Muscle layer of colon (tissue), 2 donors: ENCODE data around the gene PLEKHG1.

Experiments
- H3K27ac ChIP-seq: one replicate; pipeline ENCODE4 v1.7.0; 2013; ENCODE audit warnings: low read depth, mild to moderate bottlenecking, low read length, moderate library complexity
- H3K27me3 ChIP-seq, 2 donors: one replicate each; pipeline ENCODE4 v1.7.0; 2013; ENCODE audit warnings: low read length in 2 of 2, mild to moderate bottlenecking in 2 of 2; ENCODE audit not compliant: insufficient read depth in 2 of 2, control insufficient read depth in 1 of 2
- H3K36me3 ChIP-seq: one replicate; pipeline ENCODE4 v1.7.0; 2013; ENCODE audit warnings: mild to moderate bottlenecking, low read length; ENCODE audit not compliant: insufficient read depth
- H3K4me1 ChIP-seq: one replicate; pipeline ENCODE4 v1.7.0; 2013; ENCODE audit warnings: mild to moderate bottlenecking, low read length; ENCODE audit not compliant: insufficient read depth
- H3K4me3 ChIP-seq, 2 donors: one replicate each; pipeline ENCODE4 v1.7.0; 2013; ENCODE audit warnings: low read length in 2 of 2, low read depth in 1 of 2, mild to moderate bottlenecking in 1 of 2, moderate library complexity in 1 of 2
- H3K9ac ChIP-seq: one replicate; pipeline ENCODE4 v1.7.0; 2013; ENCODE audit warnings: low read length
- H3K9me3 ChIP-seq: one replicate; pipeline ENCODE4 v1.7.0; 2013; ENCODE audit warnings: mild to moderate bottlenecking, low read length
- donor health status: abdominal sarcoma.
- donor health status: Adenocarcinoma of cecum.

The PLEKHG1 gene

DNA sequence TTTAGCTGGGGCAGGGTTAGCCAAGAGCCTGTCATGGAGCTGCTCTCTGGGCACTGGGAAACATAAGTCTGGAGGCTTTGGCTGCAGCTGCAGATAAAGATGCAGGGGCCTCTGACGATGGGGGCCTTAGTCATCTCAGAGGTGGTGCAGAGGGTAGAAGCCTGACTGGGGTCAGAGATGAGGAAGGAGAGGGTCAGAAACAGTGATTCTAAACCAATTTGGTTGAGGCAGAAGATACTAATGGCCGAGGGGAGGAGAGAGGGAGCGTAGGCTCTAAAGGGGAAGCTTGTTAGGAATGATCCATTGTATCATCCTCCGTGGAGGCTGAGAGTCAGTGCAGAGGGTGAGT is 33.8 kb downstream of the PLEKHG1 start:
- H3K9ac ChIP-seq, result no peak overlapping the region
- no peaks in the 10 kb centered on the region for H3K27me3 ChIP-seq
- no peaks in the 10 kb centered on the region for H3K36me3 ChIP-seq
- H3K4me1 ChIP-seq, result no peaks in the 10 kb centered on the region
- H3K9me3 ChIP-seq, result no peaks in the 10 kb centered on the region
- no peak overlapping the region for H3K27ac ChIP-seq
- no peak overlapping the region for H3K4me3 ChIP-seq

DNA sequence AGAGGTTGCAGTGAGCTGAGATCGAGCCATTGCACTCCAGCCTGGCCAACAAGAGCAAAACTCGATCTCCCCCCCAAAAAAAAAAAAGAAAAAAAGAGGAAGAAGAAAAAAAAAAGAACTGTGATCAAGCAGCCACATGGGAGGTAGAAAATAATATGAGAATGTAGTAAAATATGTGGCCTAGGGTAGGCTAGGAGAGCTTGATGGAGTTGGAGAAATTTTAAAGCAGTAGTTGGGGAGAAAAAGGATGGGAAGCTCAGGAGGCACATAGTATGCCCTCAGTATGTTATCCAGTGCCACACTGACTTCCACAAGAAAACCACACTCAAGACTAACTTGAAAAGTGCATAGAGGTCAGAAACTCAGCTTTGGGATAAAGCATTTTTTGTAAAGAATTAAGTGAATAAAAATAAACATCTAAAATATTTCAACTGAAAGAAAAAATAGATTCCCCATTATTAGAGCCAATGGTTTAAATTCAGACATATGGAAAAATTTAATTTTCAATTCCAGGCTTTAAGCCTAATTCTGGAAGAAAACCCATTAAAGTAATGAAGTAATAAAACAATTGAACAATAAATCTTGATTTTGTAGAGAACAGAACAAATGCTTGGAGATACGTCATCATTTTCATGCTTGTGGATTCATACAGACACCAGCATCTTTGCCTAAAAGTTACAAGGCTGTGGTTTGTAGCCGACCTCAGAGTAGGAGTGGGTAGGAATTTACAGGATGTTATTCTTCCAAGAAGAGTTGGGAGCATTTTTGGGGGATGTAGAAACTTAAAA is 34.7 kb downstream of the PLEKHG1 start:
- H3K27ac ChIP-seq, result no peak overlapping the region

DNA sequence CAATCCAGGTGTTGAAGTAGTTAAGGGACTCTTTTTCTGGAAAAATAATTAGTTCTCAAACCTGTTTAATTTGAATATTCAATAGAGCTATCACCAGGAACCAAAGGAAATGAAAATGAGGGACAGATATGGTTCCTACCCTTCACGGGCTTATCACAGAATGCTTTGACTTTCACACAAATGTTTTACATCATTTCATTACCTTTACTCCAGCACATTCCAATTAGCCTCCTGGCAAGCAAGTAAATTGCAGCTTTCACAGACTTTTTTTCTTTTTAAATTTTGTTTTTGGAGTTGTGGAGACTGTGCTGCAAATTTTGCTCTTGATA is 35.2 kb downstream of the PLEKHG1 start:
- H3K9me3 ChIP-seq, result no peaks in the 10 kb centered on the region
- no peaks in the 10 kb centered on the region for H3K4me1 ChIP-seq
- H3K27me3 ChIP-seq, result no peaks in the 10 kb centered on the region
- no peak overlapping the region for H3K9ac ChIP-seq
- no peaks in the 10 kb centered on the region for H3K36me3 ChIP-seq
- H3K27ac ChIP-seq, result no peak overlapping the region
- H3K4me3 ChIP-seq, result no peak overlapping the region

More for the DNA sequence above, 34.7 kb downstream of the PLEKHG1 start:
- H3K4me1 ChIP-seq, result no peaks in the 10 kb centered on the region
- no peaks in the 10 kb centered on the region for H3K27me3 ChIP-seq
- H3K9ac ChIP-seq, result no peak overlapping the region
- H3K9me3 ChIP-seq, result no peaks in the 10 kb centered on the region
- H3K36me3 ChIP-seq, result no peaks in the 10 kb centered on the region
- no peak overlapping the region for H3K4me3 ChIP-seq

DNA sequence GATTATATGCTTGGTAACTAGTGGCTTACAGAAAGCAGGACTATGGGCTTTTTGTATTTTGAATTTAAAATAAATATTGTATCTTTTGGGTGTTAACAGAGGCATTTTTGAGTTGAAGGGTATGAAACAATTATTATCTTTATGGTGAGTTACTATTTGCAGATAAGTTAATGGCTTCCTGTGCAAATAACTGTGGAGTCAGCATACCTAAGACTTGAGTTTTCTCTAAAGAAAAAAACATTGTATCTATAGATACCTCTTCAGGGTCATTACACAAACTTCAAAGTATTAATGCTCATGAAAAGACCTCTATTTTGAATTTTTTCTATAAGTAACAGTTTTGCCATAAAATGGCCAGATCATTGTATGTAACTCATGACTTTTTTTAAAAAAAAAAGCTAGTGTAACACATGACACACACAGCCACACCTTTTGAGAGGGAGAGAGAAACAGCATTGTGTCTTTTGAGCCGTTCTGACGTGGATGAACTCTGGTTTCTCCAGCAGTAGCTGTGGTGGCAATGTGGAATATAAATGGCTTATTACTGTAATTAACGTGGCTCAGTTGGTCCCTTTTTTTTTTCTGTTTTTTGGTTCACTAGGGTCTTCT is 36.3 kb downstream of the PLEKHG1 start:
- no peaks in the 10 kb centered on the region for H3K4me1 ChIP-seq
- no peaks in the 10 kb centered on the region for H3K36me3 ChIP-seq
- H3K4me3 ChIP-seq, result no peak overlapping the region
- no peak overlapping the region for H3K27ac ChIP-seq
- no peaks in the 10 kb centered on the region for H3K9me3 ChIP-seq
- no peak overlapping the region for H3K9ac ChIP-seq
- no peaks in the 10 kb centered on the region for H3K27me3 ChIP-seq

- Histone ChIP-seq H3K4me1 (peaks cover 5% of the 10 kb centered on the region), H3K9ac (no peak overlapping the region), H3K27me3 (no peaks in the 10 kb centered on the region), H3K9me3 (no peaks in the 10 kb centered on the region), H3K36me3 (no peaks in the 10 kb centered on the region), H3K4me3 (no peak overlapping the region), H3K27ac (no peak overlapping the region)
These were observed 37.1 kb downstream of the PLEKHG1 start for GRCh38 chr6:150636808-150637207.

- Histone ChIP-seq H3K9me3 (no peaks in the 10 kb centered on the region), H3K27me3 (no peaks in the 10 kb centered on the region), H3K27ac (no peak overlapping the region), H3K9ac (no peak overlapping the region), H3K36me3 (no peaks in the 10 kb centered on the region), H3K4me3 (no peak overlapping the region), H3K4me1 (peaks cover 8% of the 10 kb centered on the region)
These were observed 37.6 kb downstream of the PLEKHG1 start for GRCh38 chr6:150637266-150637665.

DNA sequence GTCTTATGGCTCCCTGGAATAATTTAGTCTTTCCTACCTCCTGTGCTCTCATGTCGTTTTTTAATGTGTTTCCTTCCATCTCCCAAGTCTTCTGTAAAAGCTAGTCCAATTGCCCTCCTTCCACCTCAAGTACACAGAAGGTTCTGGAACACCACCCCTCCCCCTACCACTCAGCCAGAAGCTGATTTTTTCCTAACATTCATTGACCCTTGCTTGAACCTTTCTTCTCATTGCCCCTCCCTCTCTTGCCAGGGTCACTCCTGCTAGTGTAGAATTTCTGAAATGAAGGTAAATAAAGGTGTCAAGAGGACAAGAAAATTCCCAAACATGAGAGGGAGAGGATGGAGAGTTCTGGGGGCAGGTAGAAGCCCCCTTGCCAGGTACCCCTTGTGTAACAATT is 38.6 kb downstream of the PLEKHG1 start:
- Histone ChIP-seq H3K9ac (no peak overlapping the region), H3K27ac (no peak overlapping the region), H3K36me3 (no peaks in the 10 kb centered on the region), H3K27me3 (no peaks in the 10 kb centered on the region), H3K9me3 (no peaks in the 10 kb centered on the region), H3K4me3 (no peak overlapping the region), H3K4me1 (peaks cover 13% of the 10 kb centered on the region)

DNA sequence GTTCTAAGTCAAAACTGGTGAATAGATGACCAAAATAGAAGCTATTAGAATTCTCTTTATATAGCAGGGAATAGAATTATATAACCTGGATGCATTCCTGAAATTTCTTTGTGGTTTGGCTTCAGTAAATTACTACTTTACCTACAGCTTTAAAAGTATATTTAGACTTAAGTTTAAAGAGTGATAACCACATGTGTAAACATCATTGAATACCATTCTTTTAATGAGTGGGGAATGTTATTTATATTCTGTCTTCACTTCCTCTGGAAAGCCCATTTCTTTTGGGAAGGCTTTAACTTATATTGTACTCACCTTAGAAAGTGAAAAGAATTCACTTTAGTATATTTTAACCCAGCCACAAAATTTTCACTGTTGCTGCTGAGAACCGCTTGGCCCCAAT is 39.1 kb downstream of the PLEKHG1 start:
- Histone ChIP-seq H3K9ac (no peak overlapping the region), H3K36me3 (no peaks in the 10 kb centered on the region), H3K27me3 (no peaks in the 10 kb centered on the region), H3K27ac (no peak overlapping the region), H3K4me3 (no peak overlapping the region), H3K9me3 (no peaks in the 10 kb centered on the region), H3K4me1 (peaks cover 13% of the 10 kb centered on the region)

DNA sequence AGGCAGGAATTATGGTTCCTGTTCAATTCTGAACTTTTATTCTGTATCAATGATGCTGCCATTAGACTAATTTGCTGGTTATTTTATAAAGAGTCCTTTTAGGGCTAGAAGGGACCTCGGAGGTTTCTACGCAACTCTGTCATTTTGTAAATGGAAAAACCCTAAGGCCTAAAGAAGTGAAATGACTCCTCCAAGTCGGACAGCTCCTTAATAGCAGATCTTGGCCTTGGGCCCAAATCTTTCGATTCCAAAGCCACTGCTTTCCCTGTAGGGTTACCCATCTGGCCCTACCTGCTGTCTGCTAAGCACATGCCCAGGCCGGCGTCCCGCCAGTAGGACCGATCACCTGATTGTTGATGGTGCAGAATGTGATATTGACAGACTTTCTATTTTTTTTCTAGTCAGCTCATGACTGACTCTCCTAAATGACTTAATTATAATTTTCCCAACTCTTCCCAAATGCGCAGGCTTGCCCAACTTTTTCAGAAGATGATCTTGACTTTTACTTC is 40.2 kb downstream of the PLEKHG1 start:
- no peak overlapping the region for H3K4me3 ChIP-seq
- no peaks in the 10 kb centered on the region for H3K27me3 ChIP-seq
- no peaks in the 10 kb centered on the region for H3K36me3 ChIP-seq
- no peaks in the 10 kb centered on the region for H3K9me3 ChIP-seq
- H3K9ac ChIP-seq, result no peak overlapping the region
- H3K4me1 ChIP-seq, result peaks cover 13% of the 10 kb centered on the region
- no peak overlapping the region for H3K27ac ChIP-seq

DNA sequence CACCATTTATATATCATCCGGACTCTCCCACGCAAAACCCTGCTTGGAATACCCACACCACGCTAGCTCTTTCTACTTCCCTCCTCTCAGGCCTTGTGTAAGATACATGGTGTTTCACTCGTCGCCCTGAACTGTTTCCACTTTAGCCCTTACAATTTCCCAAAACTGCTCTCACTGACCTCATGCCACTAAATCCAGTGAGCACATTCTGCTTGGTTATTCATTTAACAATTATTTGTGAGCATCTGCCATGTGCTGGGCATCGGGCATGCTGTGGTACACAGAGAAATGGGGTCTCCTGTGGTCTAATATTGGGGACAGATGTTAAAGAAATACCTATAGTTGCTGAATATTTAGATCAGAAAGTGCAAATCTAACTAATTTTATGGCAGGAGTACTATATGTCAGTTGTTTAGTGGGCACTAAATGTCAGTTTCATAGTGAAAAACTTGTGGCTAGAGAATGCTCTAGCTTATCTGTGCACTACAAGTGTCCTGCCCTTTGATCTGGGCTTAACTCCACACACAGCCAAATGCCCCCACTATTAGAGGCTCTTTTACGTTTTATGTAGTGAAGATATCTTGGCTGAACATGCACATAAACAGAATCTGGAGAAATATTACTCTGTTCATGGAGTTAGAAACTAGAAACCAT is 41.0 kb downstream of the PLEKHG1 start:
- Histone ChIP-seq H3K36me3 (no peaks in the 10 kb centered on the region), H3K9ac (no peak overlapping the region), H3K27me3 (no peaks in the 10 kb centered on the region), H3K4me1 (peaks cover 13% of the 10 kb centered on the region), H3K9me3 (no peaks in the 10 kb centered on the region), H3K27ac (no peak overlapping the region), H3K4me3 (no peak overlapping the region)

GRCh38 chr6:150641398-150642139 is 41.9 kb downstream of the PLEKHG1 start:
- no peaks in the 10 kb centered on the region for H3K36me3 ChIP-seq
- no peaks in the 10 kb centered on the region for H3K9me3 ChIP-seq
- peak overlapping the region in 1 of 2 donors; percentile 37 for H3K4me3 ChIP-seq
- H3K27me3 ChIP-seq, result no peaks in the 10 kb centered on the region
- no peak overlapping the region for H3K27ac ChIP-seq
- peaks cover 13% of the 10 kb centered on the region for H3K4me1 ChIP-seq
- H3K9ac ChIP-seq, result peak overlapping the region; percentile 51
